ENCODE results near the gene RAMP1. TPM values are rescaled to one million over a fixed set of nuclear protein-coding genes. Genes with fewer than 3 reads are reported as not detected.

Gene RAMP1
- total RNA-seq, 1 donor = 35.0 TPM

DNA sequence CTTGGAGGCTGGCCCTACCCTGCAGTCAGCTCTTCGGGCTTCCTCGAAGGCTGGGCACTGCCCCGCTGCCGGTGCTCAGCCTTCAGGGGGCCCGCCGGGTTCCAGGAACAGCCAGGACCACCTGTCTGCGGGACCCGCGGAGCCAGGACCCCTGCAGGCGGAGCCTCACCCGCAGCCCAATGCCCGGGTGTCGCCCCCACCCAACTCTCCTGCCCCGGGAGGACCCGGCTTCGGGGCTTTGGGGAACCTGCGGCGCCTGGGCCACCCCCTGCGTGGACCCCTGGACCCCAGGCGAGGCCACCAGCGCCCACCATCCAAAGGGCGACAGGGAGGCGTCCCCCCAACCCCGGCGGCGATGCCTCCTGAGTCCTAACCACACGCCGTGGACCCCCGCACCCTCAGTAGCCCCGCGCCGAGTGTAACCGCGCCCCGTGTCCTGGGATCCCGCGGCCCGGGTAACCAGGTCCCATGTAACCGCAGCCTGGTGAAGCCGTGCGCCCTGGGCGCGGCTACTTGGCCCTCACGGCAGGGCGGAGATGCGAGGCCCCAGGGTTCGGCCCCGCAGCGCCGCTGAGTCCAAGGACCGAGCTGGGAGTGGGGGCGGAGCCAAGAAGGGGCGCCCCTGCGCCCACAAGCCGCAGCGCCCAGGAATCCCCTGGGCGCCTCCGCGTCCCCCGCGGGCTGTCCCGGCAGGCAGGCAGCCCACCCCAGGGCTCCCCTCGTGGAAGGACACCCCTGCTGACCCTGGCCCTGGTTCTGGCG lies 96.4 kb downstream of the RAMP1 start:
- DNase-seq (ENCODE audit: low read depth) = no peak
- peak overlapping the region; percentile 18 for H3K4me3 ChIP-seq (ENCODE audit: low read depth, low read length)
- TF ChIP-seq, protein P1, sequence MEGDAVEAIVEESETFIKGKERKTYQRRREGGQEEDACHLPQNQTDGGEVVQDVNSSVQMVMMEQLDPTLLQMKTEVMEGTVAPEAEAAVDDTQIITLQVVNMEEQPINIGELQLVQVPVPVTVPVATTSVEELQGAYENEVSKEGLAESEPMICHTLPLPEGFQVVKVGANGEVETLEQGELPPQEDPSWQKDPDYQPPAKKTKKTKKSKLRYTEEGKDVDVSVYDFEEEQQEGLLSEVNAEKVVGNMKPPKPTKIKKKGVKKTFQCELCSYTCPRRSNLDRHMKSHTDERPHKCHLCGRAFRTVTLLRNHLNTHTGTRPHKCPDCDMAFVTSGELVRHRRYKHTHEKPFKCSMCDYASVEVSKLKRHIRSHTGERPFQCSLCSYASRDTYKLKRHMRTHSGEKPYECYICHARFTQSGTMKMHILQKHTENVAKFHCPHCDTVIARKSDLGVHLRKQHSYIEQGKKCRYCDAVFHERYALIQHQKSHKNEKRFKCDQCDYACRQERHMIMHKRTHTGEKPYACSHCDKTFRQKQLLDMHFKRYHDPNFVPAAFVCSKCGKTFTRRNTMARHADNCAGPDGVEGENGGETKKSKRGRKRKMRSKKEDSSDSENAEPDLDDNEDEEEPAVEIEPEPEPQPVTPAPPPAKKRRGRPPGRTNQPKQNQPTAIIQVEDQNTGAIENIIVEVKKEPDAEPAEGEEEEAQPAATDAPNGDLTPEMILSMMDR (IDR thresholded peaks at IDR 0.05; ENCODE audit: insufficient read depth, low read depth, low read length) = no peak

DNA sequence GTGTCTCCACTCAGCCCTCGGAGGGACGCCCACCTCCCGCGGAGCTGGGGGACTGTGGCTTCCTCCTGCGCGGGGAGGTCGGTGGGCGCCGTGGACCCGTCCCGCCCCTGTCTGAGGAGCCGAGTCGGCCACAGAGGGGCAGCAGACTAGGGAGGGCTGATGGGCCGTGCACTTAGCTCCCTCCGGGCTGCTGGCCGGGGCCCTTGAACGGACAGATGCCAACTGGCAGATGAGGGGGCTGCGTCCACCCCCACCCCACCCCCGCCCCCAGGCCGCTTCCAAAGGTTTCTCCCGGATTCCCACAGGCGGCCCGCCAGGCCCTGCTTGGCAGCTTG lies 96.9 kb downstream of the RAMP1 start:
- peak overlapping the region; percentile 18 for H3K4me3 ChIP-seq (ENCODE audit: low read depth, low read length)
- TF ChIP-seq, protein P1 (IDR thresholded peaks at IDR 0.05; ENCODE audit: insufficient read depth, low read depth, low read length) = no peak
- DNase-seq (ENCODE audit: low read depth) = no peak

DNA sequence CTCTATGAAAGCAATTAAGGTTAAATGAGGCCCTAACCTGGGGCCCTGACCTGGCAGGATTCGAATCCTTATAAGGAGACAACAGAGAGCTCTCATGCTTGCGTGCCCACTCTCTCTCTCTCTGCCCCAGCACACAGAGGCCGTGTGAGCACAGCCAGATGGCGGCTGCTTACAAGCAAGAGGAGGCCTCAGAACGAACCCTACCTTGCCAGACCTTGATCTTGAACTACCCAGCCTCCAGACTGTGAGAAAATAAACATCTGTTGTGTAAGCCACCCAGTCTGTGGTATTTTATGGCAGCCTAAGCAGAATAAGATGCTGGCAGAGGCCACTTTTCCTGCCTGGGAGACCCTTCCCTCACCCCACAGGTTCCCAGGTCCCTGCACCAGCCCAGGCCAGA lies 102.2 kb downstream of the RAMP1 start:
- H3K4me3 ChIP-seq (ENCODE audit: low read depth, low read length) = no peak overlapping the region
- no peak for DNase-seq (ENCODE audit: low read depth)
- TF ChIP-seq, protein P1 (IDR thresholded peaks at IDR 0.05; ENCODE audit: insufficient read depth, low read depth, low read length) = no peak

Small RNA genes within 50 kb of the gene (small RNA-seq; reads per million reads assigned to genes)
- gene RF00157 = not detected

Other genes with a start within 250 kb of the RAMP1 start
- gene LRRFIP1, start 232.0 kb upstream of the RAMP1 start, total RNA-seq = 63.5 and 64.3 TPM in 2 replicates
- gene RBM44, start 60.8 kb upstream of the RAMP1 start, total RNA-seq = 0.43 and 0.97 TPM in 2 replicates
- gene UBE2F, start 107.4 kb downstream of the RAMP1 start, total RNA-seq = 49.3 and 81.6 TPM in 2 replicates
- 12.6 and 18.6 TPM in 2 replicates for gene SCLY, start 201.4 kb downstream of the RAMP1 start, total RNA-seq
- gene ESPNL, start 240.7 kb downstream of the RAMP1 start, total RNA-seq = 1.3 and 4.2 TPM in 2 replicates